ENCODE data around the gene SPATA31E1.
"Not testable (repeated sequence)": the region's sequence is repeated elsewhere in the genome, so short reads cannot be mapped to it uniquely, and the experiment has no call there.

Gene SPATA31E1

GRCh38 chr9:87921561-87921960 lies 38.9 kb downstream of the SPATA31E1 start:
- not testable (repeated sequence) for H3K9me3 ChIP-seq (ENCODE audit: control insufficient read depth in 2 of 2, low read length in 2 of 2); H3K36me3 ChIP-seq (ENCODE audit: control insufficient read depth in 2 of 2, insufficient read depth in 2 of 2, low read length in 2 of 2); H3K27me3 ChIP-seq (ENCODE audit: control insufficient read depth in 2 of 2, insufficient read depth in 2 of 2, low read length in 2 of 2); H3K27ac ChIP-seq (ENCODE audit: low read depth in 2 of 2, low read length in 2 of 2); H3K4me1 ChIP-seq (ENCODE audit: control insufficient read depth in 2 of 2, insufficient read depth in 2 of 2, low read length in 2 of 2); H3K4me3 ChIP-seq (ENCODE audit: low read length in 2 of 2); H3K9ac ChIP-seq (ENCODE audit: low read depth in 1 of 2, low read length in 2 of 2)

DNA sequence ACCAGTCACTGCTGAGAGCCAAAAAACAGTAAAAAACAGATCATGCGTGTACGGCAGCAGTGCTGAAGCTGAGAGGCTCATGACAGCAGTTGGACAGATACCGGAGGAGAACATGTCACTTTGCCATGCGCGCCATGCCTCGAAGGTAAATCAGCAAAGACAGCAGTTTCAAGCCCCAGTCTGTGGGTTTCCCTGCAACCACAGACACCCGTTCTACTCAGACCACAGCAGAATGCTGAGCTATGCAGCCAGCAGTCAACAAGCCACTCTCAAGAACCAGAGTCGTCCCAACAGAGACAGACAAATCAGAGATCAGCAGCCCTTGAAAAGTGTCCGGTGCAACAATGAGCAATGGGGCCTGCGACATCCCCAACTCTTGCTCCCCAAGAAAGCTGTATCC lies 40.3 kb downstream of the SPATA31E1 start:
- H3K9ac ChIP-seq (ENCODE audit: low read depth in 1 of 2, low read length in 2 of 2); H3K27ac ChIP-seq (ENCODE audit: low read depth in 2 of 2, low read length in 2 of 2); H3K4me3 ChIP-seq (ENCODE audit: low read length in 2 of 2); H3K9me3 ChIP-seq (ENCODE audit: control insufficient read depth in 2 of 2, low read length in 2 of 2); H3K27me3 ChIP-seq (ENCODE audit: control insufficient read depth in 2 of 2, insufficient read depth in 2 of 2, low read length in 2 of 2); H3K36me3 ChIP-seq (ENCODE audit: control insufficient read depth in 2 of 2, insufficient read depth in 2 of 2, low read length in 2 of 2); H3K4me1 ChIP-seq (ENCODE audit: control insufficient read depth in 2 of 2, insufficient read depth in 2 of 2, low read length in 2 of 2): not testable (repeated sequence)

- H3K4me3 ChIP-seq (ENCODE audit: low read length in 2 of 2); H3K36me3 ChIP-seq (ENCODE audit: control insufficient read depth in 2 of 2, insufficient read depth in 2 of 2, low read length in 2 of 2); H3K27me3 ChIP-seq (ENCODE audit: control insufficient read depth in 2 of 2, insufficient read depth in 2 of 2, low read length in 2 of 2); H3K27ac ChIP-seq (ENCODE audit: low read depth in 2 of 2, low read length in 2 of 2); H3K9me3 ChIP-seq (ENCODE audit: control insufficient read depth in 2 of 2, low read length in 2 of 2); H3K4me1 ChIP-seq (ENCODE audit: control insufficient read depth in 2 of 2, insufficient read depth in 2 of 2, low read length in 2 of 2); H3K9ac ChIP-seq (ENCODE audit: low read depth in 1 of 2, low read length in 2 of 2): not testable (repeated sequence)
These were observed 42.2 kb downstream of the SPATA31E1 start for GRCh38 chr9:87924851-87925250.

- H3K27me3 ChIP-seq (ENCODE audit: control insufficient read depth in 2 of 2, insufficient read depth in 2 of 2, low read length in 2 of 2); H3K36me3 ChIP-seq (ENCODE audit: control insufficient read depth in 2 of 2, insufficient read depth in 2 of 2, low read length in 2 of 2); H3K9ac ChIP-seq (ENCODE audit: low read depth in 1 of 2, low read length in 2 of 2); H3K4me3 ChIP-seq (ENCODE audit: low read length in 2 of 2); H3K4me1 ChIP-seq (ENCODE audit: control insufficient read depth in 2 of 2, insufficient read depth in 2 of 2, low read length in 2 of 2); H3K9me3 ChIP-seq (ENCODE audit: control insufficient read depth in 2 of 2, low read length in 2 of 2); H3K27ac ChIP-seq (ENCODE audit: low read depth in 2 of 2, low read length in 2 of 2): not testable (repeated sequence)
These were observed 46.5 kb downstream of the SPATA31E1 start for GRCh38 chr9:87929152-87929551.

DNA sequence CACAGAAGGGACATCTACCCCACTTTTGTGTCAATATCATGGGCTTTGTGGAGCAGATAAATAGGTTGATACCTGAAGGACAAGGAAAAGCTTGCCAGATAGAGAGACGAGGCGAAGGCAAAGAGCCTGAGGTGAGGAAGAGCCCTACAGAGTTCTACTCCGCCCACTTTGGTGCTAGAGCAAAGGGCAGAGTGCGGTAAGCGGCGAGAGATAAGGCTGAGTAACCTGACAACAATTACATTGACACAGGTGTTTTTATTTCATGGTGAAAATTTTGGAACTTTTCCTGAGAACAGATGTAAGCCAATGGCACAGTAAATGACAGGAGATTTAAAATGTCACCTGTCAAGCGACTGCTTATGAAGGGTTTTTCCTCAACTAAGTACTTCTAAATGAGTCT lies 51.8 kb downstream of the SPATA31E1 start:
- H3K9ac ChIP-seq (ENCODE audit: low read depth in 1 of 2, low read length in 2 of 2); H3K36me3 ChIP-seq (ENCODE audit: control insufficient read depth in 2 of 2, insufficient read depth in 2 of 2, low read length in 2 of 2); H3K9me3 ChIP-seq (ENCODE audit: control insufficient read depth in 2 of 2, low read length in 2 of 2): not testable (repeated sequence)

GRCh38 chr9:87937352-87937751 lies 54.7 kb downstream of the SPATA31E1 start:
- not testable (repeated sequence) for H3K4me1 ChIP-seq (ENCODE audit: control insufficient read depth in 2 of 2, insufficient read depth in 2 of 2, low read length in 2 of 2); H3K9me3 ChIP-seq (ENCODE audit: control insufficient read depth in 2 of 2, low read length in 2 of 2); H3K27ac ChIP-seq (ENCODE audit: low read depth in 2 of 2, low read length in 2 of 2); H3K36me3 ChIP-seq (ENCODE audit: control insufficient read depth in 2 of 2, insufficient read depth in 2 of 2, low read length in 2 of 2); H3K27me3 ChIP-seq (ENCODE audit: control insufficient read depth in 2 of 2, insufficient read depth in 2 of 2, low read length in 2 of 2); H3K4me3 ChIP-seq (ENCODE audit: low read length in 2 of 2); H3K9ac ChIP-seq (ENCODE audit: low read depth in 1 of 2, low read length in 2 of 2)

More for the DNA sequence above, 51.8 kb downstream of the SPATA31E1 start:
- H3K27ac ChIP-seq (ENCODE audit: low read depth in 2 of 2, low read length in 2 of 2); H3K4me3 ChIP-seq (ENCODE audit: low read length in 2 of 2); H3K27me3 ChIP-seq (ENCODE audit: control insufficient read depth in 2 of 2, insufficient read depth in 2 of 2, low read length in 2 of 2); H3K4me1 ChIP-seq (ENCODE audit: control insufficient read depth in 2 of 2, insufficient read depth in 2 of 2, low read length in 2 of 2): not testable (repeated sequence)

GRCh38 chr9:87937918-87938317 lies 55.2 kb downstream of the SPATA31E1 start:
- H3K9ac ChIP-seq (ENCODE audit: low read depth in 1 of 2, low read length in 2 of 2); H3K4me1 ChIP-seq (ENCODE audit: control insufficient read depth in 2 of 2, insufficient read depth in 2 of 2, low read length in 2 of 2); H3K4me3 ChIP-seq (ENCODE audit: low read length in 2 of 2); H3K9me3 ChIP-seq (ENCODE audit: control insufficient read depth in 2 of 2, low read length in 2 of 2); H3K27me3 ChIP-seq (ENCODE audit: control insufficient read depth in 2 of 2, insufficient read depth in 2 of 2, low read length in 2 of 2); H3K27ac ChIP-seq (ENCODE audit: low read depth in 2 of 2, low read length in 2 of 2); H3K36me3 ChIP-seq (ENCODE audit: control insufficient read depth in 2 of 2, insufficient read depth in 2 of 2, low read length in 2 of 2): not testable (repeated sequence)

DNA sequence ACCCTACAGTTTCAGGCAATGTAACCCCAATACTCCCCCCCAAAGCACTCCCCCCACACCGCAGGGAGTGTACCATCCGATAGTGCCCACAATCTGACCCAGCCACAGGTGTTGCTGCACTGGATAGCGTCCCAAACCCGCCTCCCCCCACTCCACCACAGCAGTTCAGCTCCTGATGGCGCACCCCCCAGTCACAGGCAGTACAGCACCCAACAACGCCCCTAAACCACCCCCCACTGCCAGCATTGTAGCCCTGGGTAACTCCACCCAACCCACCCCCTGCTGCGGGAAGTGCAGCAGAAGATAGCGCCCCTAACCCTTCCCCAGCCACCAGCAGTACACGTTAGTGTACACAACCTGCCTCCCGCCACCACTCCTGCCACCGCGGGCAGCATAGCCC lies 55.7 kb downstream of the SPATA31E1 start:
- not testable (repeated sequence) for H3K9me3 ChIP-seq (ENCODE audit: control insufficient read depth in 2 of 2, low read length in 2 of 2); H3K9ac ChIP-seq (ENCODE audit: low read depth in 1 of 2, low read length in 2 of 2); H3K27me3 ChIP-seq (ENCODE audit: control insufficient read depth in 2 of 2, insufficient read depth in 2 of 2, low read length in 2 of 2); H3K4me1 ChIP-seq (ENCODE audit: control insufficient read depth in 2 of 2, insufficient read depth in 2 of 2, low read length in 2 of 2); H3K4me3 ChIP-seq (ENCODE audit: low read length in 2 of 2); H3K36me3 ChIP-seq (ENCODE audit: control insufficient read depth in 2 of 2, insufficient read depth in 2 of 2, low read length in 2 of 2); H3K27ac ChIP-seq (ENCODE audit: low read depth in 2 of 2, low read length in 2 of 2)
